ENCODE results near the gene SCLT1. TPM values are rescaled to one million over a fixed set of nuclear protein-coding genes. Genes with fewer than 3 reads are reported as not detected.

Gene SCLT1
- total RNA-seq, 1 experiment from 2014 or later, result 15.2 TPM

DNA sequence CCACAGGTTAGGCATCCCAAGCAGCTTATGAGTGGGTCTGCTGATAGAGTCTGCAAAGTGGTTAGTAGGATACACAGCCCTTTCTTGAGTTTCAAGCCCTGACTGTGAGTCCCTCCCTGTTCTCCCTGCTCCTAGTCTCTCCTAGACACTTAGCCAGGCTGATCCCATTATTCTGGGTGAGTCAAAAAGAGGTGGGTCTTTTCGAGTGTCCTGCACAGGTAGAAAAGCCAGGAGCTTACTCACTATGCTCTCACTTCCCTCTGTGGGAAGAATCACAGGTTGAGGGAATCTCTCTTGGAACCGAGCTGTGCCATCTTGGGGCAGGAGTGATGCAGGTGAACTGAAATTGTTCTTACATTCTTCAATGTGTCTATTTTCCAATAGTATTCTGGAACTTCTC, 29.7 kb downstream of the SCLT1 start:
- no peak overlapping the region for H2AFZ ChIP-seq (ENCODE audit: low read length)
- peaks cover 37% of the 10 kb centered on the region for H3K36me3 ChIP-seq (ENCODE audit: low read depth, low read length)
- POLR2A ChIA-PET (ENCODE audit: unreplicated experiment), result no interaction called here
- H3K9ac ChIP-seq (ENCODE audit: low read length), result no peak overlapping the region
- CTCF ChIA-PET, result no interaction called here
- peaks cover 9% of the 10 kb centered on the region; the same call in 1 of the 2 replicates for H3K9me3 ChIP-seq (ENCODE audit: low read length)
- DNase-seq (peak; percentile 74), ATAC-seq (peak; percentile 74)
- H3K4me3 ChIP-seq (ENCODE audit: low read length), result no peak overlapping the region
- H3F3A ChIP-seq (ENCODE audit: low read length, unreplicated experiment), result no peaks in the 10 kb centered on the region
- intact Hi-C loops (cut with micrococcal nuclease), result no loop called here
- 0 out of 2 replicates have a peak, but pooled peaks cover 3% of the 10 kb centered on the region for H3K79me2 ChIP-seq (ENCODE audit: low read length)
- peaks cover 18% of the 10 kb centered on the region for H3K4me1 ChIP-seq (ENCODE audit: insufficient read depth, low read length)
- BruUV-seq (replicated peaks), result no TSS peak
- H3K9me2 ChIP-seq (replicated peaks; ENCODE audit: low read length), result no peaks in the 10 kb centered on the region
- TF ChIP-seq, protein P1, sequence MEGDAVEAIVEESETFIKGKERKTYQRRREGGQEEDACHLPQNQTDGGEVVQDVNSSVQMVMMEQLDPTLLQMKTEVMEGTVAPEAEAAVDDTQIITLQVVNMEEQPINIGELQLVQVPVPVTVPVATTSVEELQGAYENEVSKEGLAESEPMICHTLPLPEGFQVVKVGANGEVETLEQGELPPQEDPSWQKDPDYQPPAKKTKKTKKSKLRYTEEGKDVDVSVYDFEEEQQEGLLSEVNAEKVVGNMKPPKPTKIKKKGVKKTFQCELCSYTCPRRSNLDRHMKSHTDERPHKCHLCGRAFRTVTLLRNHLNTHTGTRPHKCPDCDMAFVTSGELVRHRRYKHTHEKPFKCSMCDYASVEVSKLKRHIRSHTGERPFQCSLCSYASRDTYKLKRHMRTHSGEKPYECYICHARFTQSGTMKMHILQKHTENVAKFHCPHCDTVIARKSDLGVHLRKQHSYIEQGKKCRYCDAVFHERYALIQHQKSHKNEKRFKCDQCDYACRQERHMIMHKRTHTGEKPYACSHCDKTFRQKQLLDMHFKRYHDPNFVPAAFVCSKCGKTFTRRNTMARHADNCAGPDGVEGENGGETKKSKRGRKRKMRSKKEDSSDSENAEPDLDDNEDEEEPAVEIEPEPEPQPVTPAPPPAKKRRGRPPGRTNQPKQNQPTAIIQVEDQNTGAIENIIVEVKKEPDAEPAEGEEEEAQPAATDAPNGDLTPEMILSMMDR (conservative IDR thresholded peaks at IDR 0.05; ENCODE audit: low read depth, low read length), result no peak
- TF ChIP-seq EZH2 (IDR thresholded peaks at IDR 0.05; ENCODE audit: low read length, unreplicated experiment) (no peak), EZH2phosphoT487 (IDR thresholded peaks at IDR 0.05; ENCODE audit: borderline replicate concordance, low read length) (no peak)
- no peaks in the 10 kb centered on the region for H4K20me1 ChIP-seq (ENCODE audit: low read length)
- H3K27ac ChIP-seq (ENCODE audit: low read length), result 0 out of 2 replicates have a peak overlapping the region, but pooled peaks have one; percentile 26
- H3K27me3 ChIP-seq (ENCODE audit: low read length), result no peaks in the 10 kb centered on the region
- H3K4me2 ChIP-seq (ENCODE audit: low read length), result no peak overlapping the region

DNA sequence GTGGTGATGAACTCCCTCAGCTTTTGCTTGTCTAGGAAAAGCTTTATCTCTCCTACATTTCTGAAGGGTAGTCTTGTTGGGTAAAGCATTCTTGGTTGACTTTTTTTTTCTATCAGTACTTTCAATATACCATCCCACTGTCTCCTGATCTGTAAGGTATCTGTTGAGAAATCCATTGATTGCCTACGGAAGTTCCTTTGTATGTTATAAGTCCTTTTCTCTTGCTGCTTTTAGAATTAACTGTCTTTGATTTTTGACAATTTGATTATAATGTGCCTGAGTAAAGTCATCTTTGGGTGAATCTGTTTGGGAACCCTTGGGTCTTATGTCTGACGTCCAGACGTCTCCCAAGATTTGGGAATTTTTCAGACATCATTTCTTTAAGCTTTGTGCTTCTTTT, 30.8 kb downstream of the SCLT1 start:
- Histone ChIP-seq H3K79me2 (ENCODE audit: low read length) (0 out of 2 replicates have a peak, but pooled peaks cover 3% of the 10 kb centered on the region), H3K4me1 (ENCODE audit: insufficient read depth, low read length) (peaks cover 18% of the 10 kb centered on the region), H3K4me3 (ENCODE audit: low read length) (no peak overlapping the region), H3K4me2 (ENCODE audit: low read length) (no peak overlapping the region), H3K27me3 (ENCODE audit: low read length) (no peaks in the 10 kb centered on the region), H3K9me2 (replicated peaks; ENCODE audit: low read length) (no peaks in the 10 kb centered on the region), H3K27ac (ENCODE audit: low read length) (no peak overlapping the region), H3K9me3 (ENCODE audit: low read length) (peaks cover 9% of the 10 kb centered on the region; the same call in 1 of the 2 replicates), H3K9ac (ENCODE audit: low read length) (no peak overlapping the region), H4K20me1 (ENCODE audit: low read length) (no peaks in the 10 kb centered on the region), H3F3A (ENCODE audit: low read length, unreplicated experiment) (no peaks in the 10 kb centered on the region), H2AFZ (ENCODE audit: low read length) (no peak overlapping the region), H3K36me3 (ENCODE audit: low read depth, low read length) (peaks cover 37% of the 10 kb centered on the region)
- ChIA-PET POLR2A (ENCODE audit: unreplicated experiment) (no interaction called here), CTCF (no interaction called here)
- DNase-seq (no peak), ATAC-seq (no peak)
- intact Hi-C loops (cut with micrococcal nuclease), result no loop called here
- no peak for TF ChIP-seq EZH2 (IDR thresholded peaks at IDR 0.05; ENCODE audit: low read length, unreplicated experiment)
- no peak for TF ChIP-seq EZH2phosphoT487 (IDR thresholded peaks at IDR 0.05; ENCODE audit: borderline replicate concordance, low read length)
- TF ChIP-seq, protein P1 (conservative IDR thresholded peaks at IDR 0.05; ENCODE audit: low read depth, low read length), result no peak
- no TSS peak for BruUV-seq (replicated peaks)

DNA sequence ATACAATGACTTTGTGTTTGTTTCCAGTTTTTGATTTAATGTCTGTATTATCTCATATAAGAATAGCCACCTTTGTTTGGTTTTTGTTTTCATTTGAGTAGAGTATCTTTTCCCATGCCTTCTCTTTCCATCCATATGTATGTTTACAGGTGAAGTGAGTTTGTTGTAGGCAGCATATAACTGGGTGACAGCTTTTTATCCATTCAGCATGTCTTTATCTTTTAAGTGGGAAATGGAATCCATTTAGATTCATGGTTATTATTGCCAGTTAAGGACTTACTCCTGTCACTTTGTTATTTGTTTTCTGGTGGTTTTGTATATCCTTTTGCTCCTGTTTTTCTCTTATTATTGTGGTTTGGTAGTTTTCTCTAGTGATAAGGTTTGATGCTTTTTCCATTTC, 34.3 kb downstream of the SCLT1 start:
- no TSS peak for BruUV-seq (replicated peaks)
- intact Hi-C loops (cut with micrococcal nuclease), result no loop called here
- peaks cover 9% of the 10 kb centered on the region; the same call in 1 of the 2 replicates for H3K9me3 ChIP-seq (ENCODE audit: low read length)

More for the DNA sequence above, 34.3 kb downstream of the SCLT1 start:
- Histone ChIP-seq H4K20me1 (ENCODE audit: low read length) (no peaks in the 10 kb centered on the region), H3K27ac (ENCODE audit: low read length) (no peak overlapping the region), H3F3A (ENCODE audit: low read length, unreplicated experiment) (no peaks in the 10 kb centered on the region), H3K4me2 (ENCODE audit: low read length) (no peak overlapping the region), H3K79me2 (ENCODE audit: low read length) (no peaks in the 10 kb centered on the region), H3K9me2 (replicated peaks; ENCODE audit: low read length) (no peaks in the 10 kb centered on the region), H3K36me3 (ENCODE audit: low read depth, low read length) (peaks cover 40% of the 10 kb centered on the region), H3K4me3 (ENCODE audit: low read length) (no peak overlapping the region), H3K4me1 (ENCODE audit: insufficient read depth, low read length) (peaks cover 7% of the 10 kb centered on the region; the same call in 1 of the 2 replicates), H3K27me3 (ENCODE audit: low read length) (no peaks in the 10 kb centered on the region), H3K9ac (ENCODE audit: low read length) (no peak overlapping the region), H2AFZ (ENCODE audit: low read length) (no peak overlapping the region)
- ChIA-PET CTCF (no interaction called here), POLR2A (ENCODE audit: unreplicated experiment) (no interaction called here)
- TF ChIP-seq, protein P1 (conservative IDR thresholded peaks at IDR 0.05; ENCODE audit: low read depth, low read length), result no peak
- no peak for TF ChIP-seq EZH2phosphoT487 (IDR thresholded peaks at IDR 0.05; ENCODE audit: borderline replicate concordance, low read length)
- TF ChIP-seq EZH2 (IDR thresholded peaks at IDR 0.05; ENCODE audit: low read length, unreplicated experiment), result no peak
- DNase-seq (no peak), ATAC-seq (no peak)

All from PC-3 (cell line).